Mammary epithelial cell (primary cell): Measurements from ENCODE around the gene RASA2.

ENCODE experiments used
- EZH2 ChIP-seq: IDR thresholded peaks from 2 replicates; pipeline ENCODE4 v1.6.1; 2012; ENCODE audit warnings: low read length, inconsistent platforms, borderline replicate concordance
- TF ChIP-seq, protein P1 (sequence below), 2 donors: IDR thresholded peaks in 1 of 2; conservative IDR thresholded peaks in 1 of 2; 2 replicates each; pipeline ENCODE4 v1.5.1; 2011 to 2012; ENCODE audit warnings: inconsistent platforms in 2 of 2, low read length in 2 of 2, mild to moderate bottlenecking in 2 of 2, control low read depth in 1 of 2, low read depth in 1 of 2; ENCODE audit not compliant: insufficient read depth in 1 of 2; ENCODE audit errors: extremely low read depth in 1 of 2

DNA sequence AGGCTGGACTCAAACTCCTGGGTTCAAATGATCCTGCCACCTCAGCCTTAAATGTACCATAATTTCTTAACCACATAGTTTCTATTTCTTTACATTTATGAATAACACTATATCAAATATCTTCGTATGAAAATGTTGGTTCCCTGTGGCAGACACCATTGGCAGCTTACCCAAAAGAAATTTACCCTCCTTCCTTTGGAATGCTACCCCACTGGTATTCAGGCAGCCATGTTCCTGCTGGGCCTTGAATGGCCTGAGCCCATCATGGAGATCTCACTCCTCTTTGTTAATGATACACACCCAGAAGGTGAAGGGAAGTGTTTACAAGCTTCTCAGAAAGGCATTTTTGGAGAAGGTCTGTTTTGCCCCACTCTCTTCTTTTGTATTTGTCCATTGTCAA, 157.0 kb downstream of the RASA2 start:
- TF ChIP-seq, protein P1, sequence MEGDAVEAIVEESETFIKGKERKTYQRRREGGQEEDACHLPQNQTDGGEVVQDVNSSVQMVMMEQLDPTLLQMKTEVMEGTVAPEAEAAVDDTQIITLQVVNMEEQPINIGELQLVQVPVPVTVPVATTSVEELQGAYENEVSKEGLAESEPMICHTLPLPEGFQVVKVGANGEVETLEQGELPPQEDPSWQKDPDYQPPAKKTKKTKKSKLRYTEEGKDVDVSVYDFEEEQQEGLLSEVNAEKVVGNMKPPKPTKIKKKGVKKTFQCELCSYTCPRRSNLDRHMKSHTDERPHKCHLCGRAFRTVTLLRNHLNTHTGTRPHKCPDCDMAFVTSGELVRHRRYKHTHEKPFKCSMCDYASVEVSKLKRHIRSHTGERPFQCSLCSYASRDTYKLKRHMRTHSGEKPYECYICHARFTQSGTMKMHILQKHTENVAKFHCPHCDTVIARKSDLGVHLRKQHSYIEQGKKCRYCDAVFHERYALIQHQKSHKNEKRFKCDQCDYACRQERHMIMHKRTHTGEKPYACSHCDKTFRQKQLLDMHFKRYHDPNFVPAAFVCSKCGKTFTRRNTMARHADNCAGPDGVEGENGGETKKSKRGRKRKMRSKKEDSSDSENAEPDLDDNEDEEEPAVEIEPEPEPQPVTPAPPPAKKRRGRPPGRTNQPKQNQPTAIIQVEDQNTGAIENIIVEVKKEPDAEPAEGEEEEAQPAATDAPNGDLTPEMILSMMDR (conservative IDR thresholded peaks at IDR 0.05 in 1 of 2, IDR thresholded peaks at IDR 0.05 in 1 of 2; ENCODE audit: extremely low read depth in 1 of 2, insufficient read depth in 1 of 2, low read depth in 1 of 2, low read length in 2 of 2), result no peak
- TF ChIP-seq EZH2, result no peak
